GM12878 (cell line): Measurements from ENCODE around the gene AMMECR1. TPM values are rescaled to one million over a fixed set of nuclear protein-coding genes. Genes with fewer than 3 reads are reported as not detected.

Experiments
- ATAC-seq: fragments of 200-7000 bp; cut with Tn5 transposase; 3 replicates; pipeline ENCODE4 v1.9.1; 2020; ENCODE audit warnings: mild to moderate bottlenecking, moderate library complexity
- BruUV-seq: library from RNA; stranded (reverse); fragments of 400-500 nt; replicated peaks from 2 replicates; lab custom pipeline; 2021; lab: Mats Ljungman, UMichigan
- CTCF ChIA-PET: fragments of 300-600 bp; sonication (Branson Sonifier 250); formaldehyde crosslinking; extraction: SDS; loops from one replicate; lab custom pipeline; 2021; ENCODE audit warnings: inconsistent platforms; lab: Yijun Ruan, JAX
- POLR2A ChIA-PET: fragments of 350-600 bp; formaldehyde crosslinking; extraction: SDS; loops from one replicate; lab custom pipeline; 2021; ENCODE audit warnings: inconsistent platforms; lab: Charles Lee
- RAD21 ChIA-PET: fragments of 300-600 bp; sonication (Branson Sonifier 250); formaldehyde crosslinking; loops from one replicate; lab custom pipeline; 2023; ENCODE audit warnings: antibody characterized with exemption; ENCODE audit not compliant: unreplicated experiment; lab: Charles Lee
- SMC1A ChIA-PET: fragments of 300-600 bp; sonication (Branson Sonifier 250); formaldehyde crosslinking; loops from one replicate; lab custom pipeline; 2023; ENCODE audit not compliant: unreplicated experiment, uncharacterized antibody; lab: Charles Lee
- DNase-seq: peaks from one replicate; pipeline ENCODE4 v3.0.0-alpha.2; 2011; ENCODE audit warnings: low read depth, low spot score
- FAIRE-seq: peaks from 3 replicates; lab custom pipeline; 2011; peaks lifted over from hg19 to GRCh38; lab: Jason Lieb, UNC
- H2AFZ ChIP-seq: 2 replicates; pipeline ENCODE4 v1.6.0; 2011; ENCODE audit warnings: low read depth, low read length, control low read depth; ENCODE audit not compliant: control insufficient read depth
- H3K27ac ChIP-seq: 2 replicates; pipeline ENCODE4 v1.5.1; 2011; ENCODE audit warnings: control low read depth; ENCODE audit not compliant: control insufficient read depth, insufficient read depth
- H3K27me3 ChIP-seq, 2 experiments: replicated peaks in 1 of 2; 2 replicates each; pipeline versions ENCODE4 v1.6.0 to v1.6.1; 2011; ENCODE audit warnings: low read length in 1 of 2; ENCODE audit not compliant: control insufficient read depth in 2 of 2, insufficient read depth in 2 of 2
- H3K36me3 ChIP-seq, 2 experiments: 2 replicates each; pipeline ENCODE4 v1.5.1; 2011; ENCODE audit warnings: low read length in 1 of 2; ENCODE audit not compliant: control insufficient read depth in 2 of 2, insufficient read depth in 2 of 2
- H3K4me1 ChIP-seq: 2 replicates; pipeline ENCODE4 v1.6.1; 2011; ENCODE audit warnings: mild to moderate bottlenecking, low read length, moderate library complexity, mixed read lengths; ENCODE audit not compliant: control insufficient read depth, insufficient read depth
- H3K4me2 ChIP-seq: 2 replicates; pipeline ENCODE4 v1.6.0; 2011; ENCODE audit warnings: control low read depth; ENCODE audit not compliant: control insufficient read depth, insufficient read depth
- H3K4me3 ChIP-seq: fragments of 200-600 bp; sonication (generic); 2 replicates; pipeline ENCODE4 v1.5.1; 2016
- H3K79me2 ChIP-seq: 2 replicates; pipeline ENCODE4 v1.6.0; 2011; ENCODE audit warnings: low read length; ENCODE audit not compliant: control insufficient read depth, insufficient read depth
- H3K9ac ChIP-seq: 2 replicates; pipeline ENCODE4 v1.8.0; 2011; ENCODE audit warnings: low read length, control low read depth, mixed read lengths; ENCODE audit not compliant: control insufficient read depth, insufficient read depth
- H3K9me3 ChIP-seq: replicated peaks from 3 replicates; pipeline ENCODE4 v1.5.1; 2011; ENCODE audit warnings: mild to moderate bottlenecking, low read length; ENCODE audit not compliant: control insufficient read depth, insufficient read depth
- H4K20me1 ChIP-seq: 2 replicates; pipeline ENCODE4 v1.6.0; 2011; ENCODE audit not compliant: control insufficient read depth, insufficient read depth
- BCL11A ChIP-seq: IDR thresholded peaks from 2 replicates; pipeline ENCODE4 v1.6.1; 2011; ENCODE audit warnings: low read depth, low read length
- BHLHE40 ChIP-seq, 2 experiments: fragments of 450-650 bp in 1 of 2; IDR thresholded peaks; 2 replicates each; pipeline ENCODE4 v1.6.1; 2011 to 2017; ENCODE audit warnings: low read depth in 2 of 2, borderline replicate concordance in 1 of 2, improper control_type of control experiment in 1 of 2, low read length in 1 of 2, mild to moderate bottlenecking in 1 of 2
- CREB1 ChIP-seq: IDR thresholded peaks from 2 replicates; pipeline ENCODE4 v1.6.1; 2012; ENCODE audit warnings: low read depth, mild to moderate bottlenecking, inconsistent platforms
- EP300 ChIP-seq, 2 experiments: fragments of 150-350 bp in 1 of 2; IDR thresholded peaks; 2 replicates each; pipeline ENCODE4 v1.6.1; 2011 to 2012; ENCODE audit warnings: low read depth in 2 of 2, low read length in 2 of 2, borderline replicate concordance in 1 of 2, improper control_type of control experiment in 1 of 2, inconsistent platforms in 1 of 2; ENCODE audit not compliant: control insufficient read depth in 1 of 2
- EZH2 ChIP-seq: IDR thresholded peaks from 2 replicates; pipeline ENCODE4 v1.6.1; 2012; ENCODE audit warnings: low read depth, mild to moderate bottlenecking, control low read depth, inconsistent platforms, low read length, borderline replicate concordance; ENCODE audit not compliant: control insufficient read depth
- JUNB ChIP-seq: IDR thresholded peaks from 2 replicates; pipeline ENCODE4 v1.6.1; 2016; ENCODE audit warnings: antibody characterized with exemption, mild to moderate bottlenecking
- MEF2A ChIP-seq: IDR thresholded peaks from 2 replicates; pipeline ENCODE4 v1.6.1; 2011; ENCODE audit warnings: low read depth, mild to moderate bottlenecking, low read length, moderate library complexity; ENCODE audit not compliant: insufficient read depth
- MEF2B ChIP-seq: fragments of 450-650 bp; IDR thresholded peaks from 2 replicates; pipeline ENCODE4 v1.6.1; 2018; ENCODE audit warnings: mild to moderate bottlenecking, moderate library complexity; ENCODE audit not compliant: partially characterized antibody, poor library complexity, severe bottlenecking
- MTA2 ChIP-seq: fragments of 450-650 bp; IDR thresholded peaks from 2 replicates; pipeline ENCODE4 v1.6.1; 2016; ENCODE audit warnings: low read depth, mild to moderate bottlenecking, moderate library complexity
- MYC ChIP-seq: IDR thresholded peaks from 2 replicates; pipeline ENCODE4 v1.6.1; 2011; ENCODE audit warnings: mild to moderate bottlenecking, low read length, moderate library complexity, inconsistent platforms; ENCODE audit not compliant: insufficient read depth, insufficient replicate concordance, insufficient read length, severe bottlenecking
- PKNOX1 ChIP-seq: fragments of 450-650 bp; IDR thresholded peaks from 2 replicates; pipeline ENCODE4 v1.6.1; 2016; ENCODE audit warnings: mild to moderate bottlenecking
- RFX5 ChIP-seq: IDR thresholded peaks from 2 replicates; pipeline ENCODE4 v1.6.1; 2011; ENCODE audit warnings: low read depth, low read length, improper control_type of control experiment
- RUNX3 ChIP-seq: IDR thresholded peaks from 2 replicates; pipeline ENCODE4 v1.6.1; 2012; ENCODE audit warnings: low read length, inconsistent platforms
- SMAD1 ChIP-seq: fragments of 450-650 bp; IDR thresholded peaks from 2 replicates; pipeline ENCODE4 v1.6.1; 2018; ENCODE audit warnings: mild to moderate bottlenecking, low read depth; ENCODE audit not compliant: partially characterized antibody
- TCF7 ChIP-seq: IDR thresholded peaks from 2 replicates; pipeline ENCODE4 v1.6.1; 2014; ENCODE audit warnings: antibody characterized with exemption, borderline replicate concordance
- ZNF274 ChIP-seq: IDR thresholded peaks from one replicate; pipeline ENCODE4 v1.8.0; 2011; ENCODE audit not compliant: insufficient read length, insufficient read depth
- WGBS: methylation state at CpG from one replicate; pipeline ENCODE4 v1.1.6; 2016; ENCODE audit warnings: low lambda C conversion rate; ENCODE audit not compliant: insufficient replicate concordance, insufficient coverage; ENCODE audit errors: missing lambda C conversion rate; 5-methylcytosine and 5-hydroxymethylcytosine counted together
- in situ Hi-C: fragments of 300-500 bp; cut with MboI; formaldehyde crosslinking; loops from 9 replicates; pipeline ENCODE4 v1.14.3; 2018; ENCODE audit warnings: mixed read lengths
- intact Hi-C: fragments of 100-400 bp; cut with micrococcal nuclease; formaldehyde crosslinking; loops from one replicate; pipeline ENCODE4 v1.14.2; 2022; ENCODE audit not compliant: unreplicated experiment
- polyA plus RNA-seq, 11 experiments: library from polyadenylated mRNA; depleted of rRNA in 4 of 11; unstranded in 6 of 11; stranded (reverse) in 5 of 11; fragments of >200 nt; fragmentation: Nextera tagmentation in 4 of 11; fragmentation: Illumina TruSeq in 1 of 11; extraction: Ambion mirVana in 4 of 11; extraction: Trizol in 1 of 11; gene quantifications; 1 replicate in 1 of 11; 2 replicates in 10 of 11; pipeline versions ENCODE4 v1.2.1 to v1.2.3, GENCODE V29; 2011 to 2016; ENCODE audit warnings: inconsistent platforms in 2 of 11, missing spikeins in 2 of 11, low read depth in 1 of 11
- total RNA-seq, 4 experiments: library from RNA; depleted of rRNA in 3 of 4; stranded (reverse); fragments of >200 nt in 3 of 4; fragmentation: Illumina TruSeq in 1 of 4; extraction: Trizol in 1 of 4; gene quantifications; 2 replicates each; pipeline versions ENCODE4 v1.2.1 to v1.2.3, GENCODE V29; 2013 to 2021

The AMMECR1 gene
- total and polyA plus RNA-seq, 10 of the 15 experiments (the other 5 are each of a cell fraction or from before 2014, with no cell fraction given) = 4.9 to 25.6 (median 10.7) TPM

GRCh38 chrX:110322603-110323002 is 4.7 kb upstream of the AMMECR1 start:
- DNase-seq (no peak), FAIRE-seq (no peak), ATAC-seq (no peak)
- H3K4me1 ChIP-seq = no peaks in the 10 kb centered on the region; the same call in 1 of the 2 replicates
- no peak overlapping the region for H3K27ac ChIP-seq
- POLR2A ChIA-PET = no interaction called here
- 69% methylated on average over 4 of the region's 4 CpGs for WGBS
- no peaks in the 10 kb centered on the region for H3K36me3 ChIP-seq
- H3K27me3 ChIP-seq = no peaks in the 10 kb centered on the region
- peaks cover 3% of the 10 kb centered on the region for H3K79me2 ChIP-seq
- intact Hi-C loops = no loop called here
- no TSS peak for BruUV-seq
- H3K4me3 ChIP-seq = no peak overlapping the region
- H3K4me2 ChIP-seq = no peak overlapping the region
- SMC1A ChIA-PET = interaction anchor here (0.6 to 2.6 kb wide), 7 partner anchors 11 to 166 kb away, joined by 3 to 9 read pairs (median 3); no protein-coding TSS in a partner anchor
- RAD21 ChIA-PET = interaction anchor here (0.6 to 2.0 kb wide), 8 partner anchors 11 to 360 kb away, joined by 3 to 7 read pairs (median 3); no protein-coding TSS in a partner anchor
- no peak overlapping the region for H2AFZ ChIP-seq
- no peaks in the 10 kb centered on the region; the same call in 2 of the 3 replicates for H3K9me3 ChIP-seq
- no peak for TF ChIP-seq RFX5
- TF ChIP-seq BCL11A = no peak
- no peak for TF ChIP-seq MEF2B
- H3K9ac ChIP-seq = no peak overlapping the region
- in situ Hi-C loops = no loop called here
- no peaks in the 10 kb centered on the region for H4K20me1 ChIP-seq
- CTCF ChIA-PET = interaction anchor here (0.6 to 1.6 kb wide), 15 partner anchors 10 to 176 kb away, joined by 3 to 9 read pairs (median 3); no protein-coding TSS in a partner anchor

GRCh38 chrX:110321670-110322069 is 3.8 kb upstream of the AMMECR1 start:
- H4K20me1 ChIP-seq = no peaks in the 10 kb centered on the region
- H3K36me3 ChIP-seq = no peaks in the 10 kb centered on the region
- intact Hi-C loops = no loop called here
- ATAC-seq = peak; percentile 51
- peaks cover 12% of the 10 kb centered on the region for H3K79me2 ChIP-seq
- no peaks in the 10 kb centered on the region for H3K9me3 ChIP-seq
- no peak overlapping the region for H3K4me3 ChIP-seq
- no peak for DNase-seq
- H3K4me2 ChIP-seq = no peak overlapping the region
- CTCF ChIA-PET = interaction anchor here (0.6 to 1.6 kb wide), 9 partner anchors 11 to 175 kb away, joined by 3 to 9 read pairs (median 3); no protein-coding TSS in a partner anchor
- no peak overlapping the region for H3K9ac ChIP-seq
- RAD21 ChIA-PET = interaction anchor here (1.9 to 2.0 kb wide), 2 partner anchors 89 to 161 kb away, joined by 4 to 7 read pairs; no protein-coding TSS in a partner anchor
- POLR2A ChIA-PET = interaction anchor here (0.7 kb wide), 1 partner anchor 98 kb away, joined by 3 read pairs; no protein-coding TSS in a partner anchor
- H3K27me3 ChIP-seq = no peaks in the 10 kb centered on the region
- H3K4me1 ChIP-seq = no peaks in the 10 kb centered on the region; the same call in 1 of the 2 replicates
- in situ Hi-C loops = no loop called here
- BruUV-seq = no TSS peak
- SMC1A ChIA-PET = interaction anchor here (0.7 to 2.6 kb wide), 7 partner anchors 10 to 597 kb away, joined by 3 to 9 read pairs (median 3); partner anchors contain the start of gene RTL9
- no peak overlapping the region for H3K27ac ChIP-seq
- under 1% methylated on average over 3 of the region's 3 CpGs for WGBS
- peak; percentile 27 for FAIRE-seq
- no peak overlapping the region for H2AFZ ChIP-seq
- TF ChIP-seq MTA2 (peak; percentile 81), EZH2 (no peak), BHLHE40 (IDR thresholded peaks at IDR 0.05; ENCODE audit: borderline replicate concordance in 1 of 2, low read depth in 2 of 2, low read length in 1 of 2) (peak; percentile 65 to 66), TCF7 (peak; percentile 46; the same call in 1 of the 2 replicates), RUNX3 (peak; percentile 86), JUNB (peak; percentile 22; the same call in 1 of the 2 replicates), PKNOX1 (peak; percentile 19; the same call in 1 of the 2 replicates), ZNF274 (no peak), EP300 (IDR thresholded peaks at IDR 0.05; ENCODE audit: borderline replicate concordance in 1 of 2, control insufficient read depth in 1 of 2, low read depth in 2 of 2, low read length in 2 of 2) (peak; percentile 45 to 48; a peak in 2 of 4 replicates), MEF2A (peak; percentile 79; the same call in 1 of the 2 replicates), MYC (no peak), CREB1 (0 out of 2 replicates have a peak, but pooled peaks have one; percentile 34), SMAD1 (no peak)
